H1 (cell line): ENCODE measurements around the gene VPS18. TPM values are rescaled to one million over a fixed set of nuclear protein-coding genes. Genes with fewer than 3 reads are reported as not detected.

Source experiments
- CTCF ChIA-PET: fragments of 300-600 bp; sonication (Branson Sonifier 250); formaldehyde crosslinking; loops from one replicate; lab custom pipeline; 2021; ENCODE audit not compliant: partially characterized antibody; lab: Charles Lee
- POLR2A ChIA-PET: fragments of 300-600 bp; sonication (Branson Sonifier 250); formaldehyde crosslinking; loops from one replicate; lab custom pipeline; 2021; ENCODE audit warnings: inconsistent platforms; ENCODE audit not compliant: partially characterized antibody; lab: Charles Lee
- DNase-seq, 2 experiments: peaks; one replicate each; pipeline versions ENCODE4 v3.0.0 to v3.0.0-alpha.2; 2010 to 2022; ENCODE audit warnings: low spot score in 2 of 2, low read depth in 1 of 2, mixed read lengths in 1 of 2
- FAIRE-seq: peaks from 2 replicates; lab custom pipeline; 2011; peaks lifted over from hg19 to GRCh38; lab: Jason Lieb, UNC
- H2AFZ ChIP-seq: 2 replicates; pipeline ENCODE4 v1.8.1; 2012; ENCODE audit warnings: low read length, inconsistent platforms
- H2AK5ac ChIP-seq: 2 replicates; pipeline ENCODE4 v1.6.1; 2013; ENCODE audit warnings: low read depth, low read length
- H2BK120ac ChIP-seq: replicated peaks from 2 replicates; pipeline ENCODE3; 2013; ENCODE audit warnings: low read depth, low read length, inconsistent platforms
- H2BK12ac ChIP-seq: 2 replicates; pipeline ENCODE4 v1.6.1; 2013; ENCODE audit warnings: low read depth, low read length
- H2BK15ac ChIP-seq: 2 replicates; pipeline ENCODE4 v1.6.1; 2013; ENCODE audit warnings: low read length
- H2BK20ac ChIP-seq: 2 replicates; pipeline ENCODE4 v1.6.1; 2013; ENCODE audit warnings: low read length
- H2BK5ac ChIP-seq: 2 replicates; pipeline ENCODE4 v1.6.1; 2013; ENCODE audit warnings: low read depth, low read length
- H3K14ac ChIP-seq: 2 replicates; pipeline ENCODE4 v1.6.1; 2013; ENCODE audit warnings: inconsistent platforms; ENCODE audit not compliant: insufficient read length
- H3K18ac ChIP-seq: 2 replicates; pipeline ENCODE4 v1.6.1; 2013; ENCODE audit warnings: low read length; ENCODE audit errors: extremely low read depth
- H3K23ac ChIP-seq: 2 replicates; pipeline ENCODE4 v1.6.1; 2013; ENCODE audit warnings: inconsistent platforms; ENCODE audit not compliant: insufficient read length
- H3K23me2 ChIP-seq: 2 replicates; pipeline ENCODE4 v1.6.1; 2013; ENCODE audit warnings: low read depth, low read length
- H3K27ac ChIP-seq: 2 replicates; pipeline ENCODE4 v1.6.1; 2011; ENCODE audit warnings: low read depth, low read length, inconsistent platforms
- H3K27me3 ChIP-seq, 4 experiments: replicated peaks in 1 of 4; 1 replicate in 1 of 4; 2 replicates in 3 of 4; pipeline versions ENCODE4 v1.6.1 to v1.8.1; 2011 to 2013; ENCODE audit warnings: low read length in 3 of 4, mild to moderate bottlenecking in 3 of 4, inconsistent platforms in 2 of 4, mixed read lengths in 2 of 4, moderate library complexity in 1 of 4; ENCODE audit not compliant: control insufficient read depth in 3 of 4, insufficient read depth in 3 of 4; ENCODE audit errors: extremely low read depth in 1 of 4
- H3K36me3 ChIP-seq, 4 experiments: 2 replicates each; pipeline versions ENCODE4 v1.6.1 to v1.8.1; 2011 to 2013; ENCODE audit warnings: mild to moderate bottlenecking in 4 of 4, low read length in 3 of 4, moderate library complexity in 2 of 4, control low read depth in 1 of 4, inconsistent platforms in 1 of 4; ENCODE audit not compliant: insufficient read depth in 4 of 4, control insufficient read depth in 2 of 4
- H3K4ac ChIP-seq: replicated peaks from 2 replicates; pipeline ENCODE3; 2013; ENCODE audit warnings: low read length, low read depth, mixed read lengths, inconsistent platforms; ENCODE audit not compliant: insufficient read length
- H3K4me1 ChIP-seq, 4 experiments: replicated peaks in 1 of 4; 1 replicate in 1 of 4; 2 replicates in 3 of 4; pipeline versions ENCODE4 v1.6.1 to v1.8.1; 2011 to 2013; ENCODE audit warnings: low read length in 3 of 4, inconsistent platforms in 2 of 4, mixed read lengths in 1 of 4; ENCODE audit not compliant: insufficient read depth in 4 of 4, control insufficient read depth in 3 of 4
- H3K4me2 ChIP-seq, 2 experiments: 2 replicates each; pipeline versions ENCODE4 v1.6.1 to v1.8.1; 2011 to 2013; ENCODE audit warnings: low read depth in 2 of 2, low read length in 2 of 2, control low read depth in 1 of 2, inconsistent platforms in 1 of 2, mild to moderate bottlenecking in 1 of 2; ENCODE audit not compliant: insufficient read depth in 1 of 2
- H3K4me3 ChIP-seq, 4 experiments: fragments of 200-600, 300-600 bp in 1 of 4; sonication (generic), shearing (Covaris generic), sonication (Bioruptor Twin) in 1 of 4; 2 replicates each; pipeline versions ENCODE4 v1.5.1 to v1.8.1; 2011 to 2016; ENCODE audit warnings: low read length in 4 of 4, low read depth in 3 of 4, control low read depth in 2 of 4, inconsistent platforms in 2 of 4, mild to moderate bottlenecking in 2 of 4, mixed read lengths in 1 of 4, moderate library complexity in 1 of 4; ENCODE audit not compliant: insufficient read depth in 2 of 4; ENCODE audit errors: extremely low read depth in 1 of 4
- H3K56ac ChIP-seq: replicated peaks from 2 replicates; pipeline ENCODE3; 2013; ENCODE audit warnings: low read depth, mild to moderate bottlenecking, mixed read lengths, low read length, inconsistent platforms; ENCODE audit not compliant: insufficient read length
- H3K79me1 ChIP-seq: 2 replicates; pipeline ENCODE4 v1.6.1; 2013; ENCODE audit warnings: low read depth, low read length, control low read depth
- H3K79me2 ChIP-seq, 2 experiments: 2 replicates each; pipeline versions ENCODE4 v1.6.1 to v1.8.1; 2012 to 2013; ENCODE audit warnings: low read length in 2 of 2, mild to moderate bottlenecking in 2 of 2, inconsistent platforms in 1 of 2; ENCODE audit not compliant: insufficient read depth in 2 of 2, control insufficient read depth in 1 of 2
- H3K9ac ChIP-seq, 4 experiments: replicated peaks in 1 of 4; 1 replicate in 1 of 4; 2 replicates in 3 of 4; pipeline versions ENCODE4 v1.6.1 to v1.8.1; 2011 to 2013; ENCODE audit warnings: low read depth in 3 of 4, low read length in 3 of 4, control low read depth in 2 of 4, mild to moderate bottlenecking in 2 of 4, moderate library complexity in 2 of 4, inconsistent platforms in 1 of 4; ENCODE audit errors: extremely low read depth in 1 of 4
- H3K9me3 ChIP-seq, 2 experiments: 2 replicates each; pipeline versions ENCODE4 v1.6.1 to v1.8.1; 2012 to 2013; ENCODE audit warnings: mild to moderate bottlenecking in 2 of 2, moderate library complexity in 2 of 2, control low read depth in 1 of 2, inconsistent platforms in 1 of 2, low read depth in 1 of 2, low read length in 1 of 2, mixed read lengths in 1 of 2; ENCODE audit not compliant: insufficient read depth in 2 of 2
- H4K20me1 ChIP-seq, 2 experiments: replicated peaks in 1 of 2; 2 replicates each; pipeline versions ENCODE3 to v1.8.1; 2011 to 2013; ENCODE audit warnings: inconsistent platforms in 2 of 2, low read length in 2 of 2, mild to moderate bottlenecking in 1 of 2; ENCODE audit not compliant: insufficient read depth in 2 of 2, control insufficient read depth in 1 of 2
- H4K5ac ChIP-seq: 2 replicates; pipeline ENCODE4 v1.6.1; 2013; ENCODE audit warnings: low read length, low read depth, mixed read lengths, inconsistent platforms; ENCODE audit not compliant: insufficient read length
- H4K8ac ChIP-seq: 2 replicates; pipeline ENCODE4 v1.8.0; 2013; ENCODE audit warnings: mild to moderate bottlenecking, moderate library complexity, low read length, inconsistent platforms; ENCODE audit not compliant: insufficient read depth; ENCODE audit errors: extremely low read depth
- H4K91ac ChIP-seq: replicated peaks from 2 replicates; pipeline ENCODE3; 2013; ENCODE audit warnings: low read length, mixed read lengths, inconsistent platforms; ENCODE audit not compliant: insufficient read length
- BCL11A ChIP-seq, 2 experiments: IDR thresholded peaks; one replicate each; pipeline ENCODE4 v1.6.1; 2011; ENCODE audit warnings: low read depth in 2 of 2, low read length in 2 of 2, mild to moderate bottlenecking in 2 of 2
- CBX5 ChIP-seq: fragments of 300-800, 300-1000 bp; sonication (generic); IDR thresholded peaks from 2 replicates; pipeline ENCODE4 v1.7.1; 2016; ENCODE audit warnings: antibody characterized with exemption, low read length, low read depth
- EZH2 ChIP-seq: fragments of 200-600 bp; sonication (generic); IDR thresholded peaks from 2 replicates; pipeline ENCODE4 v1.7.1; 2012; ENCODE audit warnings: low read depth, mild to moderate bottlenecking, moderate library complexity, low read length, inconsistent platforms; ENCODE audit not compliant: severe bottlenecking
- GTF2F1 ChIP-seq: IDR thresholded peaks from 2 replicates; pipeline ENCODE4 v1.6.1; 2012; ENCODE audit warnings: low read depth, low read length, improper control_type of control experiment, borderline replicate concordance
- HDAC6 ChIP-seq: IDR thresholded peaks from one replicate; pipeline ENCODE4 v1.7.1; 2012; ENCODE audit warnings: low read depth, mild to moderate bottlenecking, inconsistent platforms, low read length, moderate library complexity
- JUND ChIP-seq: IDR thresholded peaks from 2 replicates; pipeline ENCODE4 v1.6.1; 2011; ENCODE audit warnings: mild to moderate bottlenecking, improper control_type of control experiment, low read length
- KDM4A ChIP-seq: IDR thresholded peaks from one replicate; pipeline ENCODE4 v1.7.1; 2012; ENCODE audit warnings: low read depth, mild to moderate bottlenecking, moderate library complexity, low read length, inconsistent platforms; ENCODE audit not compliant: severe bottlenecking
- NANOG ChIP-seq: IDR thresholded peaks from 2 replicates; pipeline ENCODE4 v1.6.1; 2011; ENCODE audit warnings: low read length, low read depth, mild to moderate bottlenecking, inconsistent platforms; ENCODE audit not compliant: insufficient read depth, poor library complexity, severe bottlenecking
- NRF1 ChIP-seq: IDR thresholded peaks from 2 replicates; pipeline ENCODE4 v1.6.1; 2011; ENCODE audit warnings: mild to moderate bottlenecking, low read depth, low read length, improper control_type of control experiment
- SIN3A ChIP-seq, 2 experiments: IDR thresholded peaks in 1 of 2; conservative IDR thresholded peaks in 1 of 2; 2 replicates each; pipeline ENCODE4 v1.6.1; 2011 to 2012; ENCODE audit warnings: low read length in 2 of 2, improper control_type of control experiment in 1 of 2, low read depth in 1 of 2, mild to moderate bottlenecking in 1 of 2
- SP1 ChIP-seq: IDR thresholded peaks from 2 replicates; pipeline ENCODE4 v1.6.1; 2011; ENCODE audit warnings: low read depth, low read length
- SUZ12 ChIP-seq: fragments of 200-600 bp; sonication (generic); IDR thresholded peaks from 2 replicates; pipeline ENCODE4 v1.6.1; 2012; ENCODE audit warnings: mild to moderate bottlenecking, inconsistent platforms, low read length, moderate library complexity, mixed read lengths
- TAF1 ChIP-seq: IDR thresholded peaks from 2 replicates; pipeline ENCODE4 v1.6.1; 2011; ENCODE audit warnings: mild to moderate bottlenecking, low read depth, low read length
- YY1 ChIP-seq: IDR thresholded peaks from 2 replicates; pipeline ENCODE4 v1.6.1; 2011; ENCODE audit warnings: low read depth, mild to moderate bottlenecking, low read length
- polyA plus RNA-seq, 7 experiments: library from polyadenylated mRNA; depleted of rRNA in 3 of 7; stranded (reverse) in 5 of 7; unstranded in 2 of 7; fragments of >200 nt in 5 of 7; fragments of 200-250 nt in 2 of 7; gene quantifications; 1 replicate in 5 of 7; 2 replicates in 1 of 7; 4 replicates in 1 of 7; pipeline versions ENCODE4 v1.2.1 to v1.2.3, GENCODE V29; 2011 to 2013; ENCODE audit warnings: missing spikeins in 2 of 7, mixed read lengths in 2 of 7
- total RNA-seq: library from RNA; stranded (reverse); fragmentation: NEBNext Ultra II Directional; extraction: Animal tissue kit (Norgen Biotek cat#: 25700); gene quantifications from 2 replicates; pipeline ENCODE4 v1.2.1, GENCODE V29; 2021

Gene VPS18
- total and polyA plus RNA-seq, 2 of the 8 experiments (the other 6 are each of a cell fraction or from before 2014, with no cell fraction given): 28.9 to 32.7 TPM

- no peak overlapping the region for H2AFZ ChIP-seq
- H3K23ac ChIP-seq: no peak overlapping the region
- H3K27ac ChIP-seq: no peak overlapping the region
- H2BK20ac ChIP-seq: no peak overlapping the region
- peaks cover 0 to 26% (median 15%) of the 10 kb centered on the region in 4 experiments; a peak in 6 of 7 replicates for H3K4me1 ChIP-seq
- peaks cover 0 to 2% (median 0%) of the 10 kb centered on the region in 4 experiments; a peak in 1 of 7 replicates for H3K27me3 ChIP-seq
- peaks cover 0 to 53% of the 10 kb centered on the region in 2 experiments; a peak in 3 of 4 replicates for H3K79me2 ChIP-seq
- H2BK5ac ChIP-seq: no peak overlapping the region
- H3K9me3 ChIP-seq: no peaks in the 10 kb centered on the region
- H4K5ac ChIP-seq: no peak overlapping the region
- H3K14ac ChIP-seq: no peak overlapping the region
- DNase-seq (no peak), FAIRE-seq (no peak)
- POLR2A ChIA-PET: interaction anchor here (0.8 to 2.8 kb wide), 11 partner anchors 10 to 95 kb away, joined by 3 to 17 read pairs (median 3); partner anchors contain the start of gene GCHFR
- H3K23me2 ChIP-seq: peaks cover 13% of the 10 kb centered on the region
- no peak overlapping the region for H4K91ac ChIP-seq
- peaks cover 24% of the 10 kb centered on the region for H3K79me1 ChIP-seq
- H3K4me3 ChIP-seq: peak overlapping the region in 1 of 4 experiments; percentile 84; a peak in 2 of 8 replicates
- H4K8ac ChIP-seq: no peak overlapping the region
- CTCF ChIA-PET: interaction anchor here (0.6 to 14.5 kb wide), 13 partner anchors 10 to 167 kb away, joined by 3 to 157 read pairs (median 4); partner anchors contain the start of gene VPS18
- H2BK120ac ChIP-seq: no peak overlapping the region
- no peak overlapping the region for H2BK12ac ChIP-seq
- peak overlapping the region; percentile 36 to 85; a peak in 2 of 4 replicates for H3K4me2 ChIP-seq
- H3K56ac ChIP-seq: no peak overlapping the region
- no peak overlapping the region for H3K4ac ChIP-seq
- H3K9ac ChIP-seq: peak overlapping the region in 1 of 4 experiments; percentile 33; a peak in 1 of 7 replicates
- no peak overlapping the region; the same call in 1 of the 2 replicates for H3K18ac ChIP-seq
- peak overlapping the region; percentile 93; the same call in 1 of the 2 replicates for H2AK5ac ChIP-seq
- 0 out of 2 replicates have a peak overlapping the region, but pooled peaks have one; percentile 31 for H2BK15ac ChIP-seq
- peaks cover 3 to 25% (median 5%) of the 10 kb centered on the region in 4 experiments; a peak in 6 of 8 replicates for H3K36me3 ChIP-seq
- H4K20me1 ChIP-seq: peaks cover 7 to 21% of the 10 kb centered on the region in 2 experiments
- no peak for TF ChIP-seq KDM4A
- no peak for TF ChIP-seq TAF1
- TF ChIP-seq SIN3A (conservative IDR thresholded peaks at IDR 0.05 in 1 of 2, IDR thresholded peaks at IDR 0.05 in 1 of 2; ENCODE audit: low read depth in 1 of 2, low read length in 2 of 2): no peak
- TF ChIP-seq GTF2F1: no peak
- no peak for TF ChIP-seq YY1
- TF ChIP-seq HDAC6: no peak
- no peak for TF ChIP-seq EZH2
- no peak for TF ChIP-seq BCL11A (IDR thresholded peaks at IDR 0.05; ENCODE audit: low read depth in 2 of 2, low read length in 2 of 2)
- TF ChIP-seq SP1: no peak
- no peak for TF ChIP-seq CBX5
- no peak for TF ChIP-seq NRF1
- TF ChIP-seq SUZ12: no peak
- no peak for TF ChIP-seq JUND
- TF ChIP-seq NANOG: no peak
Observed at GRCh38 chr15:40846841-40847222, 47.4 kb upstream of the VPS18 start.
